MM.1S (cell line): Measurements from ENCODE around the gene ARHGAP26.

Experiments used
- DNase-seq: peaks from one replicate; pipeline ENCODE4 v3.0.0-alpha.2; 2015
- H2AFZ ChIP-seq: fragments of 300-600 bp; sonication (generic); 2 replicates; pipeline ENCODE4 v1.6.0; 2016; ENCODE audit warnings: antibody characterized with exemption, low read length
- H3F3A ChIP-seq: fragments of 300-600 bp; sonication (generic); 2 replicates; pipeline ENCODE4 v1.6.1; 2016; ENCODE audit warnings: mild to moderate bottlenecking, antibody characterized with exemption, low read length, moderate library complexity, mixed read lengths; ENCODE audit not compliant: insufficient read depth
- H3K27ac ChIP-seq: fragments of 300-600 bp; sonication (generic); 2 replicates; pipeline ENCODE4 v1.5.1; 2016; ENCODE audit warnings: mild to moderate bottlenecking, low read length
- H3K27me3 ChIP-seq: fragments of 300-600 bp; sonication (generic); replicated peaks from 2 replicates; pipeline ENCODE4 v1.6.0; 2016; ENCODE audit warnings: low read length; ENCODE audit not compliant: insufficient read depth
- H3K36me3 ChIP-seq: fragments of 300-600 bp; sonication (generic); replicated peaks from 2 replicates; pipeline ENCODE4 v1.6.1; 2016; ENCODE audit warnings: mild to moderate bottlenecking, low read length, mixed read lengths; ENCODE audit not compliant: insufficient read depth
- H3K4me1 ChIP-seq: fragments of 300-600 bp; sonication (generic); 2 replicates; pipeline ENCODE4 v1.6.1; 2016; ENCODE audit warnings: low read length, mixed read lengths
- H3K4me2 ChIP-seq: fragments of 300-600 bp; sonication (generic); 2 replicates; pipeline ENCODE4 v1.6.0; 2016; ENCODE audit warnings: low read depth, low read length
- H3K4me3 ChIP-seq: fragments of 300-600 bp; sonication (generic); 2 replicates; pipeline ENCODE4 v1.5.1; 2016; ENCODE audit warnings: low read length, mixed read lengths
- H3K79me2 ChIP-seq: fragments of 300-600 bp; sonication (generic); 2 replicates; pipeline ENCODE4 v1.6.1; 2016; ENCODE audit warnings: mixed run types, low read length, mixed read lengths
- H3K9ac ChIP-seq: fragments of 300-600 bp; sonication (generic); 2 replicates; pipeline ENCODE4 v1.6.1; 2016; ENCODE audit warnings: low read length, mixed read lengths
- H3K9me2 ChIP-seq: fragments of 300-600 bp; sonication (generic); replicated peaks from 2 replicates; pipeline ENCODE4 v1.6.1; 2016; ENCODE audit warnings: mild to moderate bottlenecking, low read length, mixed read lengths; ENCODE audit not compliant: insufficient read depth
- H3K9me3 ChIP-seq: fragments of 300-600 bp; sonication (generic); replicated peaks from 2 replicates; pipeline ENCODE4 v1.6.1; 2016; ENCODE audit warnings: mild to moderate bottlenecking, low read length, mixed read lengths; ENCODE audit not compliant: insufficient read depth
- H4K20me1 ChIP-seq: fragments of 300-600 bp; sonication (generic); 2 replicates; pipeline ENCODE4 v1.6.1; 2016; ENCODE audit warnings: mild to moderate bottlenecking, low read length, moderate library complexity, mixed read lengths; ENCODE audit not compliant: insufficient read depth
- CTCF ChIP-seq: fragments of 300-600 bp; sonication (generic); IDR thresholded peaks from 2 replicates; pipeline ENCODE4 v1.5.1; 2016; ENCODE audit warnings: antibody characterized with exemption, low read length, mixed read lengths
- EZH2 ChIP-seq: fragments of 300-600 bp; sonication (generic); optimal IDR thresholded peaks from 2 replicates; pipeline ENCODE3; 2017; ENCODE audit warnings: low read depth, mild to moderate bottlenecking, antibody characterized with exemption, low read length, mixed read lengths
- EZH2phosphoT487 ChIP-seq: fragments of 300-600 bp; sonication (generic); IDR thresholded peaks from 2 replicates; pipeline ENCODE4 v1.6.1; 2018; ENCODE audit warnings: antibody characterized with exemption, low read length

The ARHGAP26 gene

GRCh38 chr5:142789206-142789605 is 19.0 kb downstream of the ARHGAP26 start:
- peaks cover 5% of the 10 kb centered on the region; the same call in 1 of the 2 replicates for H3K79me2 ChIP-seq
- no peaks in the 10 kb centered on the region for H3K9me2 ChIP-seq
- H2AFZ ChIP-seq = no peak overlapping the region
- no peak overlapping the region for H3K4me2 ChIP-seq
- H3K36me3 ChIP-seq = no peaks in the 10 kb centered on the region
- H4K20me1 ChIP-seq = no peaks in the 10 kb centered on the region
- no peak for DNase-seq
- H3K9me3 ChIP-seq = no peaks in the 10 kb centered on the region
- no peak overlapping the region for H3K9ac ChIP-seq
- no peaks in the 10 kb centered on the region for H3K27me3 ChIP-seq
- no peak for TF ChIP-seq EZH2phosphoT487
- no peak for TF ChIP-seq EZH2
- no peak for TF ChIP-seq CTCF
- no peak overlapping the region for H3K27ac ChIP-seq
- no peaks in the 10 kb centered on the region for H3F3A ChIP-seq
- H3K4me3 ChIP-seq = no peak overlapping the region
- H3K4me1 ChIP-seq = peaks cover 4% of the 10 kb centered on the region

GRCh38 chr5:142792012-142792864 is 22.1 kb downstream of the ARHGAP26 start:
- Histone ChIP-seq H3K4me3 (no peak overlapping the region), H3K9ac (no peak overlapping the region), H3K36me3 (no peaks in the 10 kb centered on the region), H3K9me2 (no peaks in the 10 kb centered on the region), H3K27me3 (no peaks in the 10 kb centered on the region), H3K4me1 (peaks cover 25% of the 10 kb centered on the region), H3K4me2 (no peak overlapping the region), H2AFZ (no peak overlapping the region), H4K20me1 (no peaks in the 10 kb centered on the region), H3F3A (peaks cover 8% of the 10 kb centered on the region), H3K27ac (no peak overlapping the region), H3K79me2 (no peaks in the 10 kb centered on the region), H3K9me3 (no peaks in the 10 kb centered on the region)
- TF ChIP-seq EZH2 = no peak
- no peak for TF ChIP-seq CTCF
- no peak for TF ChIP-seq EZH2phosphoT487
- DNase-seq = no peak

- TF ChIP-seq CTCF (no peak), EZH2phosphoT487 (no peak), EZH2 (no peak)
- H3K36me3 ChIP-seq = no peaks in the 10 kb centered on the region
- H3K9ac ChIP-seq = no peak overlapping the region
- H4K20me1 ChIP-seq = no peaks in the 10 kb centered on the region
- H3K27ac ChIP-seq = no peak overlapping the region
- no peak for DNase-seq
- peaks cover 8% of the 10 kb centered on the region for H3F3A ChIP-seq
- no peaks in the 10 kb centered on the region for H3K79me2 ChIP-seq
- H2AFZ ChIP-seq = no peak overlapping the region
- peaks cover 32% of the 10 kb centered on the region for H3K4me1 ChIP-seq
- no peak overlapping the region for H3K4me3 ChIP-seq
- H3K27me3 ChIP-seq = no peaks in the 10 kb centered on the region
- no peaks in the 10 kb centered on the region for H3K9me3 ChIP-seq
- H3K4me2 ChIP-seq = no peak overlapping the region
- no peaks in the 10 kb centered on the region for H3K9me2 ChIP-seq
Observed at GRCh38 chr5:142792865-142793232, 22.7 kb downstream of the ARHGAP26 start.
